NCI-H2196 (cell line): ENCODE data around the gene PCDHGA4.
"Not testable (repeated sequence)": the region's sequence is repeated elsewhere in the genome, so short reads cannot be mapped to it uniquely, and the experiment has no call there.

Experiments
- DNase-seq: peaks from one replicate; lab custom pipeline; 2025; ENCODE audit not compliant: unreplicated experiment; lab: John Stamatoyannopoulos, UW

The PCDHGA4 gene

DNA sequence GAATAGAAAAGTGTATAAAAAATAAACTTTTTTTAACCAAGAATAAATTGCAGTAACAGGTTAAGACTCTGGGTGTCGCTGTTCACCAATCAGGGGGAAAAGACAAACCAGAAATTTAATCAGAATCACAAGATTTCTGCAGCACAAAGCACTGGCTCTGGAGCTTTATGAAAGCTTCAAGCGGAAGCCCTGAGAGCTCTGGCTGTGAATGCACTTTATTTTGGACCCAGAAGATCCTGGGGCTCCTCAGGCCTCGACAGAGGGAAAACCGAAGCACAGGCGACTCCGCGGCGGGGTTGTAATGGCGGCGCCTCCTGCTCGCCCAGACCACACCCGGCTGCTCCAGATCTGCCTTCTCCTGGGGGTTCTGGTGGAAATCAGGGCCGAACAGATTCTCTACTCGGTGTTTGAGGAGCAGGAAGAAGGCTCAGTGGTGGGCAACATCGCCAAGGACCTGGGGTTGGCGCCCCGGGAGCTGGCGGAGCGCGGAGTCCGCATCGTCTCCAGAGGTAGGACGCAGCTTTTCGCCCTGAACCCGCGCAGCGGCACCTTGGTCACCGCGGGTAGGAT lies at the start of gene PCDHGA4:
Gene PCDHGA4, plus strand, starts transcription at position 122 of the 570 bp plus-strand sequence. Its CDS starts 87 bp downstream, at position 209.
- DNase-seq: no peak

DNA sequence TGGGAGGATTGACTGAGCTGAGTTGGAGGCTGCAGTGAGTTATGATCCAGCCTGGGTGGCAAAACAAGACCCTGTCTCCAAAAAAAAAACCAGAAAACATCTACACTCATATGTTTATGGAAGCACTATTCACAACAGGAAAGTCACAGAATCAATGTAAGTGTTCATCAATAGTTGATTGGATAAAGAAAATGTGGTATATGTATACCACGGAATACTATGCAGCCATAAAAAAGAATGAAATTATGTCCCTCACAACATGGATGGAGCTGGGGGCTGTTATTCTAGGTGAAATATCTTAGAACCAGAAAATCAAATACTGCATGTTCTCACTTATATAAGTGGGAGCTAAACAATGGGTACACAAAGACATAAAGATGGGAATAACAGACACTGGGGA lies 48.2 kb upstream of the PCDHGA4 start:
- no peak for DNase-seq

DNA sequence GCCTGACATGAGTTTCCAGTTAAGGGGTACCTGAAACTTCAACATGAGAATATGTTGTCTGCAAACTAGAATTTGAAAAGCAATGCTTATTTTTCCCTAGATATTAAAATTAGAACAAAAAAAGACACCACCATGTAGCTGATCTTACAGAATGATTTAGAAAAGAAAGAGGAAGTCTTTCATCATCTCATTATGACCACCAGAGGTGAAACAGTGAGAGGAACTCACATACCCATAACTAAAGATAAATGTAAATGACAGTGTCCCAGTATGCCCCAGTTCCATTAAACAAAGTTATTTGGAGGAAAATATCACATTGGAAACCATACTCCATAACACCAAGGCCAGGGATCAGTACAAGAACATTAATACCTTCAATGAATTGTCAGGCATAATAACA lies 41.1 kb upstream of the PCDHGA4 start:
- DNase-seq: no peak

DNA sequence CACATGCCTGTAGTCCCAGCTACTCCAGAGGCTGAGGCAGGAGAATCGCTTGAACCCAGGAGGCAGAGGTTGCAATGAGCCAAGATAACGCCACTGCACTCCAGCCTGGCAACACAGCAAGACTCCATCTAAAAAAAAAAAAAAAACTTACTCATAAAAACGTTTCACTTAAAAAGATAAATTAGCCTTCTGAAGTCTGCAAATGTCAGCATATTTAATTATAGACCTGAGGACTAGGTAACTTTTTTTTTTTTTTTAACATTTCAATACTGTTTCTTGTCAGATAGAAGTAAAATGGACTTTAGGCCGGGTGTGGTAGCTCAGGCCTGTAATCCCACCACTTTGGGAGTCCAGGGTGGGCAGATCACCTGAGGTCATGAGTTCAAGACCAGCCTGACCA lies 37.9 kb upstream of the PCDHGA4 start:
- DNase-seq: not testable (repeated sequence)

DNA sequence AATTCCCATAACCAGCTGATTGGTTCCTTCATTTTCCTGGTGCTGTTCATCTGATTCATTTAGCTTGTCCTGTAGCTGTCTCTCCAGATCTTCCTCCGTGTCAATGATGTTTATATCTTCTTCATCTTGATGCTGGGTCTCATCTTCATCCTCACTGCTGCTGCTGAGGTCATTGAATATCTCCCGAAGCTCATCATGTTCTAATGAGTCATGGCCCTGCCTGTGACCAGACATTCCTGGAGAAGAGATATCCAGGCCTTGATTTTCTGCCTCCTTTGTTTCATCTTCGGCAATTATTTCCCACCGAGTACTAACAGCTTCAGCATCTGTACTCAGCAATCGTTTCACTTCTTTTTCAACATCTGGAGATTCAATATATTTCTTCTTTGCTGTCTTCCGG lies 35.6 kb upstream of the PCDHGA4 start:
- DNase-seq: no peak

DNA sequence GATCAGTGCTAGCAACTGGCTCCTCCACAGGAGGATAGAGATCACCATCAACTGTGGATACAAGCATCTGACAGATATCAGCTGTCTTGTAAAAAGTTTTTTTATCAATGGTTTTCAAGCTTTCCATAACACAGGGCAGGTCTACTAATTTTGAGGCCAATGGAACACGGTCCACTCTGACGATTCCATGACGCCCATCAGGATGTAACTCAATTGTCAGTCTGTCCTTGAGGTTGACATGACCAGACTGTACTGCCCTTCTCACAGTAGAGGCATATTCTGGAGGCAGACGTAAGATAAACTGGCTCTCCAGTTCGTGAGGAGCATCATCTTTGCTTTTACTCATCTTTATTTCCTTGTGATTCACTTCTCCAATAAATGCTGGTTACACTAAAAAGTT lies 35.1 kb upstream of the PCDHGA4 start:
- DNase-seq: no peak

DNA sequence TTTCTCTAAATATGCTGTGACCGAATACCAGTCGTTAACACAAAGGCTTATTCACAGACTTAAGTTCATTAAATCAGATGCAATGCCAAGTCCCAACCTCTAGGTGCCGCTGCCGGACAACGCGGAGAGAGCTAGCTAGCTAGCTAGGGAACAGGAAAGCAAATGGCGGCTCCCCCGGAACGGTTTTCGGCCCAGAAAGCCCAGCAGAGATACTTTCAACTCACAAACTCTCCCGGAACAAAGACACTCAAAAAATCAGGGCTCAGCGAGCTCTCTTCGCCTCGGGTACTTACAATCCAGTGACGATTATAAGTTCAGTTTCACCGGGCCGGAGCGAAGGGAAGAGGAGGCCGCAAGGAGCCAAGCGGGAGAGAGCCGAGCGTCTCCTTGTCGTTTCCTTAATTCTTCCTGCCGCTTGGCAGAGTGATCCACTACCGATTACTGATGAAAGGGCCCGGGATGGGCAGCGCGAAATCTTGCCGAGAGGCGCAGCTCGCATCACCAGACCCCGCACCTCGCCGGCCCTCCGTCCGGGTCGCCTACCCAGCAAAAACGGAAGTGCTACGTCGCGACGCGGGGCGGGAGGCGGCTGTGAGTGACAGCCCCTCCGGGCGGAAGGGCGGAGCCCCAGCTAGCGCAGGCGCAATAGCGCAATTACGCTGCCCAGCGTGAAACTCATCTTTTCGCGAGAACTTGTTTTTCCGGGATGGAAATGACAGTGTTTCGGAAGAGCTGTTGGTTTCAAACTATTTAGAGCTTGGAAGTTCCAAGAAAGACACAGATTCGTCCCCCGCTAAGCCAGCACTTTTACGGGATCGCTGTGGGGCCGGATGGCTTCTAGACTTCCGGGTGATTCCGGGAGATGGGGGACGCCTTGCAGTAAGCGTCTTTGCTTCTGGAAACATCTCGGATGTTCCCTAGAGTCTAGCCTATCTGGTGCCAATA lies 34.3 kb upstream of the PCDHGA4 start, which contains the start of gene TAF7:
Gene TAF7, minus strand, starts transcription at position 560 of the 945 bp plus-strand sequence. CDS start 740 bp downstream, outside the sequence.
- peak; percentile 93 for DNase-seq

DNA sequence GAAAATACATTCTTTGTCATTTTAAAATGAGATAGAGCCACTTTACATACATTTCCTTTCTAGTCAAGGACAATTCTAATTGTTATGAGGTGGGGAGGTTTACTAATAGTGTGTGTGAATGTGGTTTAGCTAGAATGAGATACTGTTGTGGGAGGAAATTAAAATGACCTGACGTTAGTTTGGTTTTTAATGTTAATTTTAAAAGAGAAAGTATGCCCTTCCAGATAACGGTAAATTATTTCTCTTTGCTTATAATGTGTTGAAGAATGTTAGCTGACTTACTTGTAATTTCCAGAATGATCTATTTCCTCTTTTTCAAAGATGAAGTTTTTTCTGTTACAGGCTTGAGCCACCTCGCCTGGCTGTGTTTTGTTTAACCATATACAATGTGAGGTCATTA lies 32.6 kb upstream of the PCDHGA4 start:
- DNase-seq: no peak

DNA sequence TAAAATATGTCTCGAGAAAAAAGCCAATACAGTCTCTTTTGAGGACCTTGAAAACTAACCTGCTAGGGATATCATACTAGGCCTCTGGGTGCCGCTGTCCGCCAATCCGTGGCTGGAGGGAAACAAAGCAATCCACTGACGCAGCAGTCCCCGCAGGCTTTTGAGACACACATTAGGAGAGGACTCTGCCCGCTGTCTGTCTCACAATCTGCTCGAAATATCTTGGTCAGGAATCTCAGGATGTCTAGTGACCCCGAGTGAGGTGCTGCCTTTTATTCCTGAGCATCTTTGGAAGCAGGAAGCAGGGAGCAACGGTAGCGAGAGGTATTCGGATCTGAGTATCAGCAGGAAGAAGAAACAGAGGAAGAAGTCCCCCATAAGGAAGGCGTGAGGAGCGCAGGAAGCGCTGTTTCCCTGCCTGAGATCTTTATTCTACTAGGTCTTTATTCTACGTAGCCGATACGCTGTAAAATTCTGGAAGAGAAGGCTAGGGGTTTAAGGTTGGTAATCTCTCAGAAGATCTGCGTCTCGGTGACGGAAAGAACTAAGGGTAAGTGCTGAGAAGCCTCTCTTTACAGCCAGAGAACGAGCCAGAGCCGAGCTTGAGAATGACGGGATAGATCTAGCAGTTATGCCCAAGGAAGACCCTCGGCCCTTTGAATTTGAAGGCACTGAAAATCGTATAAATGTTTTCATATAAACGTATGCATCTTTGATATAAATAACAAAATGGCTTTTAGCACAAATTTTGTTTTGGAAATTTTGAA lies 28.6 kb upstream of the PCDHGA4 start:
- no peak for DNase-seq

DNA sequence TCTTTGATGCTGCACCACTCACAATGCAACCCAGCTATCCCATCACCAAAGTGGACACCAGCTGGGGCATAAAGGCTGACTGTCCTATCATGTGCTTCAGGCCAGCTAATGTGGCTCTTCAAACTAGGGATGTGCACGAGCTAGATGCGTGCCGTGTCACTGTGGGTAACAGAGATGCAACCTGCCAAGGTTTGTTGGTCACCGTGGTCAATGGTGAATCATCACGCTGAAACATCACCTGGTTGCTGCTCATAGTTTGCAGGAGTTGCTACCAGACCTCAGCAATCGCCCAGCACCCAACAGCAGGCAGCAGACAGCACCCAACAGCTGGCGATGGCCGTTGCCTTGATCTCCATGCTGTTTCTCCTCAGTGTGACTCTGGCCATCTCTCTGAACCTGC lies 26.6 kb upstream of the PCDHGA4 start:
- DNase-seq: no peak

DNA sequence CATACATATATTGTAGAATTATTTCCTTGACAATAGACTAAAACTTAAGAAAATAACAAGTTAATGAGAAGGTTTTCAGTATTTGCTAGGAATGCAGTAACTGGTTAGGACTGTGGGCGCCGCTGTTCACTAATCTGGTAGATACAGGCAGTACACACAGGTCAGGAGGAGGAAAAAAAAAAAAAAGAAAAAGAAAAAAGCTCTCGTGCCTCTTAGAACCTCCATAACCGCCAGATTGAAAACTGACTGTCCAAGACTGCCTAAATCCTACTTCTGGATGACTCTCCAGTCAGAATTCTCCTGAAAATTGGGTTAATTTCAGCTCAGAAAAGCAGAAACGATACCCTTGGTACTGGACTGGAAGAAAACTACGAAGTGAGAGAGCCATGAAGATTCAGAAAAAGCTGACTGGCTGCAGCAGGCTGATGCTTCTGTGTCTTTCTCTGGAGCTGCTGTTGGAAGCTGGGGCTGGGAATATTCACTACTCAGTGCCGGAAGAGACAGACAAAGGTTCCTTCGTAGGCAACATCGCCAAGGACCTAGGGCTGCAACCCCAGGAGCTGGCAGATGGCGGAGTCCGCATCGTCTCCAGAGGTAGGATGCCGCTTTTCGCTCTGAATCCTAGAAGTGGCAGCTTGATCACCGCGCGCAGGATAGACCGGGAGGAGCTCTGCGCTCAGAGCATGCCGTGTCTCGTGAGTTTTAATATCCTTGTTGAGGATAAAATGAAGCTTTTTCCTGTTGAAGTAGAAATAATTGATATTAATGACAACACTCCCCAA lies 24.3 kb upstream of the PCDHGA4 start, which contains the start of gene PCDHGA1:
Gene PCDHGA1, plus strand, starts transcription at position 216 of the 782 bp plus-strand sequence.
- DNase-seq: no peak

DNA sequence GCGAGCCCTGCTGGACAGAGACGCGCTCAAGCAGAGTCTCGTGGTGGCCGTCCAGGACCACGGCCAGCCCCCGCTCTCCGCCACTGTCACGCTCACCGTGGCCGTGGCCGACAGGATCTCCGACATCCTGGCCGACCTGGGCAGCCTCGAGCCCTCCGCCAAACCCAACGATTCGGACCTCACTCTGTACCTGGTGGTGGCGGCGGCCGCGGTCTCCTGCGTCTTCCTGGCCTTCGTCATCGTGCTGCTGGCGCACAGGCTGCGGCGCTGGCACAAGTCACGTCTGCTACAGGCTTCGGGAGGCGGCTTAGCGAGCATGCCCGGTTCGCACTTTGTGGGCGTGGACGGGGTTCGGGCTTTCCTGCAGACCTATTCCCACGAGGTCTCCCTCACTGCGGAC lies 22.2 kb upstream of the PCDHGA4 start:
- DNase-seq: not testable (repeated sequence)

DNA sequence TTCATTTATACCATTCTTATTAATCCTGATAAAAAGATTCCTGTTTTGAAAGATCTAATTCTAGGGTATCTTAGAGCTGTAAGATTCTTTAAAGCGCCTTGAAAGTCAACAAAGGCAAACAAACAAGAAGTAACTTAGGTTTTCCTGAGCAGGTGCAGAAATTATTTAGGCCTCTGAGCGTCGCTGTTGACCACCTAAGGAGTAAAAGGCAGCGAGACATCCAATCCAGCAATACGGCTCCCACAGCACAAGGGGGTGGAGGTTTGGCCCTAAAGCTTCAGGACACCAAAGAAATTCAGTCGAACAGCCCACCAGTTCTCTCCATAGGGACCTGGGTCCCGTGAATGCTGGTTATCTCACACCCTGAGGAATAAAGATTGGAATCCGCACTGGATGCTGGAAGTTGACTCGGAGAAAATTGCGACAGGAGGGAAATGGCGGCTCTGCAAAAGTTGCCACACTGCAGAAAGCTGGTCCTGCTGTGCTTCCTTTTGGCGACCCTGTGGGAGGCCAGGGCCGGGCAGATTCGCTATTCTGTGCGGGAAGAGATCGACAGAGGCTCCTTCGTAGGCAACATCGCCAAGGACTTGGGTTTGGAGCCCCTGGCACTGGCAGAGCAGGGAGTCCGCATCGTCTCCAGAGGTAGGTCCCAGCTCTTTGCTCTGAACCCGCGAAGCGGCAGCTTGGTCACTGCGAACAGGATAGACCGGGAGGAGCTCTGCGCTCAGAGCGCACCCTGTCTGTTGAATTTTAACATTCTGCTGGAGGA lies 16.1 kb upstream of the PCDHGA4 start, which contains the start of gene PCDHGA2:
Gene PCDHGA2, plus strand, starts transcription at position 223 of the 769 bp plus-strand sequence.
- no peak for DNase-seq

DNA sequence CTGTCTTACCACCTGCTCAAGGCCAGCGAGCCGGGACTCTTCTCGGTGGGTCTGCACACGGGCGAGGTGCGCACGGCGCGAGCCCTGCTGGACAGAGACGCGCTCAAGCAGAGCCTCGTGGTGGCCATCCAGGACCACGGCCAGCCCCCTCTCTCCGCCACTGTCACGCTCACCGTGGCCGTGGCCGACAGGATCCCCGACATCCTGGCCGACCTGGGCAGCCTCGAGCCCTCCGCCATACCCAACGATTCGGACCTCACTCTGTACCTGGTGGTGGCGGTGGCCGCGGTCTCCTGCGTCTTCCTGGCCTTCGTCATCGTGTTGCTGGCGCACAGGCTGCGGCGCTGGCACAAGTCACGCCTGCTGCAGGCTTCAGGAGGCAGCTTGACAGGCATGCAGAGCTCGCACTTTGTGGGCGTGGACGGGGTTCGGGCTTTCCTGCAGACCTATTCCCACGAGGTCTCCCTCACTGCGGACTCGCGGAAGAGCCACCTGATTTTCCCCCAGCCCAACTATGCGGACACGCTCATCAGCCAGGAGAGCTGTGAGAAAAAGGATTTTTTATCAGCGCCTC lies 14.0 kb upstream of the PCDHGA4 start:
- not testable (repeated sequence) for DNase-seq

DNA sequence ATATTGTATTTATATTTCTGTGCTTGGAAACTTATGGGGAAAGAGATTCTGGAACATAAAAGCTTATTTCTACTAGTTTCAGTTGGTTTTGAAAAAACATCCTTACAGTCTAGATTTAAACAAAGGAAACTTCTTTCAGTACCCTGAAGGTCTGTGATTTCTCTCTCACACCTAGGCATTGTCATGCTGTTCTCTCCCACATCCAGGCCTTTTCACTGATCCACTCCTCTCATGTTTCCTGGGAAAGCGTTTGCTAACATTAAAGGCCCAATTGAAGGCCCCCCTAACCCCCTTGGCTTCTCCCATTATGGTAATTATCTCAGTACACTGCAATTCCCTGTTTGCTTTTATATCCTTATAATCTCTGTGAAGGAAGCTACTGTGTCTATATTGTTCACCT lies 12.0 kb upstream of the PCDHGA4 start:
- no peak for DNase-seq

DNA sequence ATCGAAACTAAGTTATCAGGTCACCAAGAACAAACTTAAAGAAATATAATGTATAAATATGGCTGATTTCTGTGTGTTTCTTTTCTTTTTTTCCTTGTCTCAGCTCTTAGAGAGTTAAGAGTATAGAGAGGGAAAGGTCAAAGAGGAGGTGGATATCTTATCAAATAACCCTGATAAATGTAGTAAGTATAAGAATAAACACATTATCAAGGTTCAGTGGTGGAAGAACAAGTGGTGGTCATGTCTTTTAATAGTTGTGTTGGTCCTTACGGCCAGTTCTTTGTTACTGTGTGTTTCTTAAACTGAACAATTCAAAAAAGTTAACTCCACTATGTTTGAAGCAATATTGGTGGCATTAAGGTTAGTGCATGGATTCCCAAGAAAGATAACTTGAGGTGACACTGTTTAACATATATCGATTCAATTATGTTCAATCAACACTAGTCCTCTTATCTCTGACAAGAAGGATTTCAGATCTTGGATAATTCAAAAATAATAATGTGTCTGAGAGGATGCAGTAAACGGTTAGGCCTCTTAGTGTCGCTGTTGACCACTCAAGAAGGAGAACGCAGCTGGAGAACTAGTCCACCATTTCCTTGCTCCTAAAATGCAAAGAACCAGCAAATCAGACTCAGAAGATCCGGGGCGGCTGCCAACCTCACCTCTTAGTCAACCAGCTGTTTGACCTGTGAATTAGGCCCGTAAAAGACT lies 11.4 kb upstream of the PCDHGA4 start, which contains the start of gene PCDHGA3:
Gene PCDHGA3, plus strand, starts transcription at position 588 of the 711 bp plus-strand sequence. CDS start 205 bp downstream, outside the sequence.
- no peak for DNase-seq

DNA sequence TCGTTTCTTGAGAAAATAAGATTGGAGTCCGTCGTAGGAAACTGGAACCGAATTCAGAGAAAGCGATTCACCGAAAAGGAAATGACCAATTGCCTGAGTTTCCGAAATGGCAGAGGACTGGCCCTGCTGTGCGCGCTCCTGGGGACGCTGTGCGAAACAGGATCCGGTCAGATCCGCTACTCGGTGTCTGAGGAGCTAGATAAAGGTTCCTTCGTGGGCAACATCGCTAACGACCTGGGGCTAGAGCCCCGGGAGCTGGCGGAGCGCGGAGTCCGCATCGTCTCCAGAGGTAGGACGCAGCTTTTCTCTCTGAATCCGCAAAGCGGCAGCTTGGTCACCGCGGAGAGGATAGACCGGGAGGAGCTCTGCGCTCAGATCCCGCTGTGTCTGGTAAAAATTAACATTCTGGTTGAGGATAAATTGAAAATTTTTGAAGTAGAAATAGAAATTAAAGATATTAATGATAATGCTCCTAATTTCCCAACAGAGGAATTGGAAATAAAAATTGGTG lies 10.8 kb upstream of the PCDHGA4 start:
- no peak for DNase-seq

DNA sequence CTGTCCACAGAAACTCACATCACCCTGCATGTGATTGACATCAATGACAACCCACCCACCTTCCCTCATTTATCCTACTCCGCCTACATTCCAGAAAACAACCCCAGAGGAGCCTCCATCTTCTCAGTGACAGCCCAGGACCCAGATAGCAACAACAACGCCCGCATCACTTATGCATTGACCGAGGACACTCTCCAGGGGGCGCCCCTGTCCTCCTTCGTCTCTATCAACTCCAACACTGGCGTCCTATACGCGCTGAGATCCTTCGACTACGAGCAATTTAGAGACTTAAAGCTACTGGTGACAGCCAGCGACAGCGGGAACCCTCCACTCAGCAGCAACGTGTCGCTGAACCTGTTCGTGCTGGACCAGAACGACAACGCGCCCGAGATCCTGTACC lies 9.5 kb upstream of the PCDHGA4 start:
- no peak for DNase-seq
